Epithelial cell of proximal tubule (primary cell): ENCODE measurements around the gene LDLRAD3. TPM values are rescaled to one million over a fixed set of nuclear protein-coding genes. Genes with fewer than 3 reads are reported as not detected.

Source experiments
- DNase-seq: peaks from one replicate; pipeline ENCODE4 v3.0.0-alpha.2; 2011; ENCODE audit warnings: low read depth
- H3K4me3 ChIP-seq: 2 replicates; pipeline ENCODE4 v1.5.1; 2011; ENCODE audit warnings: low read depth, mild to moderate bottlenecking, low read length
- total RNA-seq: library from RNA; depleted of rRNA; stranded (reverse); fragments of >200 nt; gene quantifications from 2 replicates; pipeline ENCODE4 v1.2.3, GENCODE V29; 2015
- TF ChIP-seq, protein P1 (sequence below): conservative IDR thresholded peaks from 2 replicates; pipeline ENCODE4 v1.5.1; 2012; ENCODE audit warnings: low read depth, mild to moderate bottlenecking, low read length

Gene LDLRAD3
- total RNA-seq, 1 donor from 2014 or later, result 8.2 TPM

DNA sequence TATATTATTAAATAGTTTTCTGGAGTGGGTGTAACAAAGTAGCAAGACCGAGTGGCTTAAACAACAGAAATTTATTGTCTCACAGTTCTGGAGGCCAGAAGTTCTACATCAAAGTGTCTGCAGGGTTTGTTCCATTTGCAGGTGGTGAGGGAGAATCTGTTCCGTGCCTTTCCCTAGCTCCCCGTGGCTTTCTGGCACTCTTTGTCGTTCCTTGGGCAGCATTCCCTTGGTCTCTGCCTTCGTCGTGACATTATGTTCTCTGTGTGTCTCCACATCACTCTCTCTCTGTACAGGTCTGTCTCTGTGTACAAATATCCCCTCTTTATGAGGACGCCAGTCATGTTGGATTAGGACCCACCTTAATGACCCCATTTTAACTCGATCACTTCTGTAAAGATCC is 38.2 kb downstream of the LDLRAD3 start:
- no peak for DNase-seq
- no peak overlapping the region for H3K4me3 ChIP-seq
- TF ChIP-seq, protein P1, sequence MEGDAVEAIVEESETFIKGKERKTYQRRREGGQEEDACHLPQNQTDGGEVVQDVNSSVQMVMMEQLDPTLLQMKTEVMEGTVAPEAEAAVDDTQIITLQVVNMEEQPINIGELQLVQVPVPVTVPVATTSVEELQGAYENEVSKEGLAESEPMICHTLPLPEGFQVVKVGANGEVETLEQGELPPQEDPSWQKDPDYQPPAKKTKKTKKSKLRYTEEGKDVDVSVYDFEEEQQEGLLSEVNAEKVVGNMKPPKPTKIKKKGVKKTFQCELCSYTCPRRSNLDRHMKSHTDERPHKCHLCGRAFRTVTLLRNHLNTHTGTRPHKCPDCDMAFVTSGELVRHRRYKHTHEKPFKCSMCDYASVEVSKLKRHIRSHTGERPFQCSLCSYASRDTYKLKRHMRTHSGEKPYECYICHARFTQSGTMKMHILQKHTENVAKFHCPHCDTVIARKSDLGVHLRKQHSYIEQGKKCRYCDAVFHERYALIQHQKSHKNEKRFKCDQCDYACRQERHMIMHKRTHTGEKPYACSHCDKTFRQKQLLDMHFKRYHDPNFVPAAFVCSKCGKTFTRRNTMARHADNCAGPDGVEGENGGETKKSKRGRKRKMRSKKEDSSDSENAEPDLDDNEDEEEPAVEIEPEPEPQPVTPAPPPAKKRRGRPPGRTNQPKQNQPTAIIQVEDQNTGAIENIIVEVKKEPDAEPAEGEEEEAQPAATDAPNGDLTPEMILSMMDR, result no peak

DNA sequence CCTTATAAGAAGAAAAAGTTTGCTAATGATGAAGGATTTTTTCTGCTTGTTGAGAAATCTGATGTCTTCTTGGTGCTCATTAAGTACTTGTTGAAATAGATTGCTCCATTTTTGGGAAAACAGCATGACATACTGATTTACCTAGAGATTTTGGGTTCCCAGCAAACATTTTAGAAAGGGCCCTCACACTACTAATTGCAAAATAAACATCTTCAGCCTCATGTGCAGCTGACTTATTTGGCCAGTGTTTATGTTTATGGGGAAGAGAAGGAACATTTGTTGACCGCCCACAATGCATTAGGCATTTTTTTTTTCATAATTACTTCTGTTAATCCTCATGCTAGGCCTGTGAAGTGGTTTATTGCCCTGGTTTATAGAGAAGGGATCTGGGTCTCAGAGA is 40.1 kb downstream of the LDLRAD3 start:
- TF ChIP-seq, protein P1, result no peak
- no peak for DNase-seq
- no peak overlapping the region for H3K4me3 ChIP-seq

DNA sequence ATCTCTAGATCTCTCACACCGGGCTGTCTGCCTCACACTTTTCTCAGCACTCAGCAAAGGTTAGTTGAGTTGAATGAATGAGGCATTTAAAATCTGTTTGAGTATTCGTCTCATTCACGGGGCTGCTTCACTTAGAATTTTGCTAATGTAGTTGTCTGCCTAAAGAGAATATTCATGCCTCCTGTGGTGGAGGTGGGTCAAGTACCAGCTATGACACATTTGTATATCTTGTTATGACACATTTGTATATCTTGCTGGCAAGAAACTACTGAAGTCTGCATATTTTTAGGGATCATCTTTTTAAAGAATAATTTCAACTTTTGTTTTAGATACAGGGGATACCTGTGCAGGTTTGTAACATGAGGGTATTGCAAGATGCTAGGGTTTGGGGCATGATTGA is 43.1 kb downstream of the LDLRAD3 start:
- TF ChIP-seq, protein P1, result no peak
- no peak overlapping the region for H3K4me3 ChIP-seq
- DNase-seq, result no peak

DNA sequence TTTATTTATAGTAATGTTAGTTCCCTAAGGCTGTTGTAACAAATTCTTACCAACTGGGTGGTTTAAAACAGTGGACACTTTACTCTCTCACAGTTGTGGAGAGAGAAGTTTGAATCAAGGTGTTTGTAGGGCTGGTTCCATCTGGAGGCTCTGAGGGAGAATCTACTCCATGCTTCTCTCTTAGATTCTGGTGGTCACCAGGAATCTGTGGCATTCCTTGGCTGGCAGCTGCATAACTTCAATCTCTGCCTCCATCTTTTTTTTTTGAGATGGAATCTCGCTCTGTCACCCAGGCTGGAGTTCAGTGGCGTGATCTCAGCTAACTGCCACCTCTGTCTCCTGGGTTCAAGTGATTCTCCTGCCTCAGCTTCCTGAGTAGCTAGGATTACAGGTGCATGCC is 46.3 kb downstream of the LDLRAD3 start:
- no peak for DNase-seq
- no peak overlapping the region for H3K4me3 ChIP-seq
- TF ChIP-seq, protein P1, result no peak

DNA sequence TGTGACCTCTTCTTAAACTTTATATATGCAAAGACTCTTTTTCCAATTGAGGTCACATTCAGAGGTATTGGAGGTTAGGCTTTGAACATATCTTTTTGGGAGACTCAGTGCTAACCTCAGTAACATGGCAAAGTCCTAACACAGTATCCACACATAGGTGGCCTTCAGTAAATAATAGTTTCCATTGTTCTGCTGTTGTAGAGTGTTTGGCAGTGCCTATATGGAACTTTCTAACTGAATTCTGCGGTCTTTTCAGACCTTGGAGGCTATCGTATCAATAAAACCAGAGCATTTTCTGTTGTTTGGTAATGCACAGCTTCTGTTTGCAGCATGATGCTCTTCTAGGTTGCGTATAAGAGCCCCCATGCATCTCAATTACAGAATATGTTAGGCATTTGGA is 47.0 kb downstream of the LDLRAD3 start:
- no peak overlapping the region for H3K4me3 ChIP-seq
- TF ChIP-seq, protein P1, result no peak
- DNase-seq, result no peak

DNA sequence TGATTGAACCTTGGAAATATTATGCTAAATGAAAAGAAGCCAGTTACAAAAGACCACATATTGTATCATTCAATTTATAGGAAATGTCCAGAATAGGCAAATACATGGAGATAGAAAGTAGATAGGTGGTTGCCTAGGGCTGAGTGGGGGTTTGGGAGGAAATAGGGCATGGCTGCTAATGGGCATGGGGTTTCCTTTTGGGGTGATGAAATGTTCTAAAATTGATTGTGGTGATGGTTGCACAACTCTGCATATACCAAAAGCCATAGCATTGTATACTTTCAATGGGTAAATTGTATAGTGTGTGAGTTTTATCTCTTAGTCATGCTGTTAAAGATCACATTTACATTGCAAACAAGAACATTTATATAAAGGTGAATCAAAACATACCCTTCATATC is 48.7 kb downstream of the LDLRAD3 start:
- no peak for DNase-seq

DNA sequence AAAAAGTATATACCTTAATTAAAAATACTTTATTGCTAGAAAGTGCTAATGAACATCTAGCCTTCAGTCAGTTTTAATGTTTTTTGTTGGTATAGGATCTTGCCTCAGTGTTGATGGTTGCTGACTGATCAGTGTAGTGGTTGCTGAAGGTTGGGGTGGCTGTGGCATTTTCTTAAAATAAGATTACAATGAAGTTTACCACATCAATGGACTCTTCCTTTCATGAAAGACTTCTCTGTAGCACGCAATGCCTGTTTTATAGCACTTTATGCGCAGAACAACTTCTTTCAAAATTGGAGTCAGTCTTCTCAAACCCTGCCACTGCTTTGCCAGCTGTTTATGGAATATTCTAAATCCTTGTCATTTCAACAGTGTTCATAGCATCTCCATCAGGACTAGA is 50.6 kb downstream of the LDLRAD3 start:
- DNase-seq, result no peak
- no peak overlapping the region for H3K4me3 ChIP-seq
- TF ChIP-seq, protein P1, result no peak

More for the DNA sequence above, 48.7 kb downstream of the LDLRAD3 start:
- TF ChIP-seq, protein P1, result no peak
- no peak overlapping the region for H3K4me3 ChIP-seq
